ENCODE measurements around the gene COL23A1. TPM values are rescaled to one million over a fixed set of nuclear protein-coding genes. Genes with fewer than 3 reads are reported as not detected.

The COL23A1 gene
- polyA plus RNA-seq, 1 donor (not counting 4 experiments of a cell fraction or from before 2014, with no cell fraction given): not detected

DNA sequence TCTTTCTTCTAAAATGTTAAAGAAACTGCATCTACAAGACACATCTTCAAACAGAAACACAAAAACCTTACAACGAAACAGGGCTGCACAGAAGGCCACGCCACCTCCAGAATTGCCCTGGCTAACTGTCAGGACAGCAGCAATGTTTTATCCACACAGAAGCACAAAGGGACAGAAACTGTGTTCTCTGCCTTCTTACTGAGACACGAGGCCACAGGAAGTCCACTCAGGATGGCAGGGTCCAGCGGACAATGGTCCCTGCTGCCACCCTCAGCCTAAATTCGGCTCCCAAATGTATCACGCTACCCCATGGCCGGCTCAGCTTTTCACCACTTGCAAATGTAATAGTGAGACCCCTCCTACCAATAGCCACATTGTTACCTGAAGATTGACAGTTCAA is 197.8 kb downstream of the COL23A1 start:
- Histone ChIP-seq H3K79me2 (ENCODE audit: control insufficient read depth, insufficient read depth, low read length) (no peaks in the 10 kb centered on the region), H3K9me1 (ENCODE audit: control insufficient read depth, extremely low read depth, insufficient read depth, low read length) (no peaks in the 10 kb centered on the region), H3K9me3 (ENCODE audit: control insufficient read depth, low read depth, low read length) (no peaks in the 10 kb centered on the region), H3K27ac (ENCODE audit: control insufficient read depth, insufficient read depth, low read length) (no peak overlapping the region), H3K36me3 (ENCODE audit: control insufficient read depth in 2 of 2, extremely low read depth in 1 of 2, insufficient read depth in 2 of 2, low read length in 2 of 2) (no peaks in the 10 kb centered on the region), H2AFZ (ENCODE audit: control insufficient read depth, low read length) (no peak overlapping the region), H3K4me2 (ENCODE audit: control insufficient read depth, extremely low read depth, insufficient read depth, low read depth, low read length) (no peak overlapping the region), H3K27me3 (ENCODE audit: control insufficient read depth, extremely low read depth, insufficient read depth, low read length) (no peaks in the 10 kb centered on the region), H4K20me1 (ENCODE audit: control insufficient read depth, extremely low read depth, insufficient read depth, low read length) (no peaks in the 10 kb centered on the region), H3K4me3 (ENCODE audit: control insufficient read depth in 2 of 3, extremely low read depth in 1 of 3, insufficient read depth in 2 of 3, low read depth in 1 of 3, low read length in 3 of 3) (no peak overlapping the region), H3K4me1 (ENCODE audit: control insufficient read depth, extremely low read depth, insufficient read depth, low read length) (no peaks in the 10 kb centered on the region), H3K9ac (ENCODE audit: control insufficient read depth, extremely low read depth, insufficient read depth, low read length) (no peak overlapping the region)
- dilution Hi-C loops (cut with MboI; ENCODE audit: extremely low pct_ligation_motif_present, low sequenced_read_pairs): no loop called here
- no peak for DNase-seq (ENCODE audit: low read depth, low spot score)
- no peak for FAIRE-seq
- no peak for TF ChIP-seq CTCF (optimal IDR thresholded peaks at IDR 0.05 in 1 of 3, IDR thresholded peaks at IDR 0.05 in 1 of 3, conservative IDR thresholded peaks at IDR 0.05 in 1 of 3; ENCODE audit: extremely low read depth in 1 of 3, insufficient read depth in 2 of 3, low read length in 3 of 3)

DNA sequence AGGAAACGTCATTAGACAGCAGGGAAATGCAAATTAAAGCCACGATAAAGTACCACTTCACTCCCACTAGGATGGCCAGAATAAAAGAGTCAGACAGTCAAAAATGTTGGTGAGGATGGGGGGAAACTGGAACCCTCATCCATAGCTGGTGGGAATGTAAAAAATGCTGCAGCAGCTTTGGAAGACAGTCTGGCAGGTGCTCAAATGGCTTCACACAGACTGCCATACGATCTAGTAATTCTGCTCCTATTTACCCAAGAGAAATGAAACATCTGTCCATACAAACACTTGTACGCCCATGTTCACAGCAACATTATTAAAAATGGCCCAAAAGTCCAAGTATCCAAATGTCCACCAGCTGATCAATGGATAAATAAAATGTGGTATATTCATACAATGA is 198.7 kb downstream of the COL23A1 start:
- dilution Hi-C loops (cut with MboI; ENCODE audit: extremely low pct_ligation_motif_present, low sequenced_read_pairs): no loop called here
- no peak overlapping the region for H3K9ac ChIP-seq (ENCODE audit: control insufficient read depth, extremely low read depth, insufficient read depth, low read length)
- no peaks in the 10 kb centered on the region for H4K20me1 ChIP-seq (ENCODE audit: control insufficient read depth, extremely low read depth, insufficient read depth, low read length)
- H3K4me3 ChIP-seq (ENCODE audit: control insufficient read depth in 2 of 3, extremely low read depth in 1 of 3, insufficient read depth in 2 of 3, low read depth in 1 of 3, low read length in 3 of 3): no peak overlapping the region
- no peak overlapping the region for H2AFZ ChIP-seq (ENCODE audit: control insufficient read depth, low read length)
- no peaks in the 10 kb centered on the region for H3K4me1 ChIP-seq (ENCODE audit: control insufficient read depth, extremely low read depth, insufficient read depth, low read length)
- FAIRE-seq (no peak), DNase-seq (ENCODE audit: low read depth, low spot score) (no peak)
- TF ChIP-seq CTCF (optimal IDR thresholded peaks at IDR 0.05 in 1 of 3, IDR thresholded peaks at IDR 0.05 in 1 of 3, conservative IDR thresholded peaks at IDR 0.05 in 1 of 3; ENCODE audit: extremely low read depth in 1 of 3, insufficient read depth in 2 of 3, low read length in 3 of 3) (no peak), EZH2 (IDR thresholded peaks at IDR 0.05; ENCODE audit: low read length) (no peak)
- H3K36me3 ChIP-seq (ENCODE audit: control insufficient read depth in 2 of 2, extremely low read depth in 1 of 2, insufficient read depth in 2 of 2, low read length in 2 of 2): no peaks in the 10 kb centered on the region
- no peaks in the 10 kb centered on the region for H3K9me3 ChIP-seq (ENCODE audit: control insufficient read depth, low read depth, low read length)
- H3K27ac ChIP-seq (ENCODE audit: control insufficient read depth, insufficient read depth, low read length): no peak overlapping the region
- no peak overlapping the region for H3K4me2 ChIP-seq (ENCODE audit: control insufficient read depth, extremely low read depth, insufficient read depth, low read depth, low read length)
- H3K9me1 ChIP-seq (ENCODE audit: control insufficient read depth, extremely low read depth, insufficient read depth, low read length): no peaks in the 10 kb centered on the region
- no peaks in the 10 kb centered on the region for H3K27me3 ChIP-seq (ENCODE audit: control insufficient read depth, extremely low read depth, insufficient read depth, low read length)
- no peaks in the 10 kb centered on the region for H3K79me2 ChIP-seq (ENCODE audit: control insufficient read depth, insufficient read depth, low read length)
